HepG2 (cell line): ENCODE results near the gene TMEM39A. TPM values are rescaled to one million over a fixed set of nuclear protein-coding genes. Genes with fewer than 3 reads are reported as not detected.

Experiments
- BATF2 ChIP-seq: sonication (generic); formaldehyde crosslinking; IDR thresholded peaks from 2 replicates; pipeline ENCODE4 v1.8.0; 2022; ENCODE audit warnings: mild to moderate bottlenecking, missing genetic modification reagents, moderate library complexity
- DNMT3B ChIP-seq: conservative IDR thresholded peaks from 2 replicates; pipeline ENCODE4 v1.6.1; 2016; ENCODE audit warnings: missing biosample characterization, control low read depth
- E2F5 ChIP-seq: sonication (generic); formaldehyde crosslinking; conservative IDR thresholded peaks from 2 replicates; pipeline ENCODE4 v1.4.0; 2020; ENCODE audit warnings: missing genetic modification reagents
- FOXA3 ChIP-seq: IDR thresholded peaks from 2 replicates; pipeline ENCODE4 v1.6.1; 2016; ENCODE audit warnings: missing genetic modification reagents, missing compliant biosample characterization
- HDAC2 ChIP-seq: sonication (generic); formaldehyde crosslinking; IDR thresholded peaks from 2 replicates; pipeline ENCODE4 v1.4.0; 2020; ENCODE audit warnings: missing genetic modification reagents
- IKZF4 ChIP-seq: sonication (generic); formaldehyde crosslinking; IDR thresholded peaks from 2 replicates; pipeline ENCODE4 v1.5.1; 2020; ENCODE audit warnings: borderline replicate concordance, mild to moderate bottlenecking, low read depth, missing genetic modification reagents; ENCODE audit errors: not compliant biosample characterization
- MAF1 ChIP-seq: sonication (generic); formaldehyde crosslinking; IDR thresholded peaks from 2 replicates; pipeline ENCODE4 v1.5.0; 2020; ENCODE audit warnings: missing genetic modification reagents, borderline replicate concordance
- RFXANK ChIP-seq: IDR thresholded peaks from 2 replicates; pipeline ENCODE4 v1.6.1; 2016
- TAF15 ChIP-seq: fragments of 200-400 bp; formaldehyde crosslinking; IDR thresholded peaks from one replicate; pipeline ENCODE4 v1.6.1; 2018; ENCODE audit warnings: mild to moderate bottlenecking, low read depth, low read length; ENCODE audit not compliant: poor library complexity, severe bottlenecking
- THRA ChIP-seq: sonication (generic); formaldehyde crosslinking; IDR thresholded peaks from 2 replicates; pipeline ENCODE4 v1.4.0; 2020; ENCODE audit warnings: missing genetic modification reagents, borderline replicate concordance
- ZNF275 ChIP-seq: sonication (generic); formaldehyde crosslinking; IDR thresholded peaks from 2 replicates; pipeline ENCODE4 v1.8.0; 2022; ENCODE audit warnings: missing genetic modification reagents, mild to moderate bottlenecking, inconsistent platforms, borderline replicate concordance
- ZNF556 ChIP-seq: sonication (generic); formaldehyde crosslinking; IDR thresholded peaks from 2 replicates; pipeline ENCODE4 v1.4.0; 2020; ENCODE audit warnings: mild to moderate bottlenecking, missing genetic modification reagents, borderline replicate concordance
- ZUFSP ChIP-seq: sonication (generic); formaldehyde crosslinking; IDR thresholded peaks from 2 replicates; pipeline ENCODE4 v1.9.0; 2021; ENCODE audit warnings: missing genetic modification reagents, mild to moderate bottlenecking, borderline replicate concordance
- polyA plus RNA-seq, 8 experiments: library from polyadenylated mRNA; depleted of rRNA in 3 of 8; stranded (reverse) in 7 of 8; unstranded in 1 of 8; fragments of >200 nt; fragmentation: Illumina TruSeq in 4 of 8; extraction: Trizol in 4 of 8; gene quantifications; 2 replicates each; pipeline versions ENCODE4 v1.2.1 to v1.2.3, GENCODE V29; 2011 to 2016; ENCODE audit warnings: low read depth in 4 of 8, missing spikeins in 1 of 8, mixed read lengths in 1 of 8; ENCODE audit not compliant: insufficient read depth in 1 of 8
- total RNA-seq, 5 experiments: library from RNA; depleted of rRNA; stranded (reverse); fragments of >200 nt; fragmentation: Illumina TruSeq; extraction: Trizol; gene quantifications; 2 replicates each; pipeline ENCODE4 v1.2.3, GENCODE V29; 2016; ENCODE audit warnings: low read depth in 1 of 5
- TF ChIP-seq, protein P1 (sequence below): sonication (generic); formaldehyde crosslinking; IDR thresholded peaks from 2 replicates; pipeline ENCODE4 v1.8.0; 2022; ENCODE audit warnings: mild to moderate bottlenecking, missing genetic modification reagents, borderline replicate concordance
- TF ChIP-seq, protein P2 (sequence below): IDR thresholded peaks from 2 replicates; pipeline ENCODE4 v1.6.1; 2016; ENCODE audit warnings: missing genetic modification reagents, missing compliant biosample characterization
- TF ChIP-seq, protein P3 (sequence below): sonication (generic); formaldehyde crosslinking; IDR thresholded peaks from 2 replicates; pipeline ENCODE4 v1.4.0; 2020; ENCODE audit warnings: missing genetic modification reagents

The TMEM39A gene
- total and polyA plus RNA-seq, 2 of the 13 experiments (the other 11 are each of a cell fraction or from before 2014, with no cell fraction given) = 55.8 to 64.9 TPM

DNA sequence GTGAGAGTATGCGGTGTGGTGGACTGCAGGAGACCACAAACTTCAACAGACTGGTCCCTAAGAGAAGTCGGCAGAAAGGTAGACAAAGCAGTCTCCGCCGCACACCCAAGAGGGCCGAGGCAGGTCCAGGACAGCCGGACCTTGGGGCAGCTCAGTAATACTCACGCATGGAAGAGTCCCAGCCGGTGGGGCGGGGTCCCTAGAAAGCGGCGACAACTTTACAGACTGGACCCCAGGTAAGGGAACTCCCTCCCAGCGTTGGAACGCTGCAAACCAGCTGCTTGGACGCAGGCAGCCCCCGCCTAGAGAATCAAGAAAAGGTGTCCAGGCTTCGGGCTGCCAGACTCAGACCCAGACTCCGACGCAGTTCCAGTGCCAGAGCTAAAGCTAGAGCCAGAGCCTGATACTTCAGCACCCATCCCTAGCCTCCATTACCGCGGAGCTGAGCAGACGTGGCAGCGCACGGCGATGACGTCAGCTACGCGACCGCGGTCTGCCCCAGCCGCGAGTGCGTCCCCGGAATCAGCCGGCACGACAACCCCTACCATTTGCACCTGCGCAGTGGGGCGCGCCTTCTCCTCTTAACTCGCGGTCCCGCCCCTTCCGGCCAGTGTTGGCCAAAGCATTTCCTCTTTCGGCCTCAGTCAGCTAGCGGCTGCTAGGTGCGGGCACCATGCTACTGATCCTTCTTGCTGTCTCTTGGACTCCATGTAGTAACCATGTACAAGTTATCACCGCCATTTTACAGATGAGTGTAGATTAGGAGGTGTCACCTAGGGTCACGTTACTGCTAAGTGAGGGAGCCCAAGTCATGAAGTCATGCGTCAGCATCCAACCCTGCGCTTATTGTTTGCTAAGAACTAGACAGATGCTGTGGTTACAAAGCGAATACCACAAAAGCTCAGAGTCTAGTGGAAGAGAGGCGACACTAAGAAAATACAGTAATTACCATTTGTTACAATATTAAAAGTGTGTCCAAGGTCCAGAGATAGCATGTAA is at the start of gene TMEM39A (continued):
- TF ChIP-seq BATF2 (CRISPR knock-in tag) (peak; percentile 42; the same call in 1 of the 2 replicates), THRA (CRISPR knock-in tag) (peak; percentile 72), HDAC2 (peak; percentile 67), ZNF556 (peak; percentile 59), MAF1 (CRISPR knock-in tag) (no peak; the same call in 1 of the 2 replicates), IKZF4 (CRISPR knock-in tag) (no peak), TAF15 (peak; percentile 94), E2F5 (0 out of 2 replicates have a peak, but pooled peaks have one; percentile 32), DNMT3B (CRISPR knock-in tag) (peak; percentile 18; the same call in 1 of the 2 replicates), ZNF275 (CRISPR knock-in tag) (no peak; the same call in 1 of the 2 replicates), FOXA3 (peak; percentile 73), RFXANK (peak; percentile 55; the same call in 1 of the 2 replicates), ZUFSP (no peak)
- TF ChIP-seq, protein P1, sequence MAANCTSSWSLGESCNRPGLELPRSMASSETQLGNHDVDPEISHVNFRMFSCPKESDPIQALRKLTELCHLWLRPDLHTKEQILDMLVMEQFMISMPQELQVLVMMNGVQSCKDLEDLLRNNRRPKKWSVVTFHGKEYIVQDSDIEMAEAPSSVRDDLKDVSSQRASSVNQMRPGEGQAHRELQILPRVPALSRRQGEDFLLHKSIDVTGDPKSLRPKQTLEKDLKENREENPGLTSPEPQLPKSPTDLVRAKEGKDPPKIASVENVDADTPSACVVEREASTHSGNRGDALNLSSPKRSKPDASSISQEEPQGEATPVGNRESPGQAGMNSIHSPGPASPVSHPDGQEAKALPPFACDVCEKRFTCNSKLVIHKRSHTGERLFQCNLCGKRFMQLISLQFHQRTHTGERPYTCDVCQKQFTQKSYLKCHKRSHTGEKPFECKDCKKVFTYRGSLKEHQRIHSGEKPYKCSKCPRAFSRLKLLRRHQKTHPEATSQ = peak; percentile 89; the same call in 1 of the 2 replicates
- TF ChIP-seq, protein P2, sequence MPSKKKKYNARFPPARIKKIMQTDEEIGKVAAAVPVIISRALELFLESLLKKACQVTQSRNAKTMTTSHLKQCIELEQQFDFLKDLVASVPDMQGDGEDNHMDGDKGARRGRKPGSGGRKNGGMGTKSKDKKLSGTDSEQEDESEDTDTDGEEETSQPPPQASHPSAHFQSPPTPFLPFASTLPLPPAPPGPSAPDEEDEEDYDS (CRISPR knock-in tag) = peak; percentile 99
- TF ChIP-seq, protein P3, sequence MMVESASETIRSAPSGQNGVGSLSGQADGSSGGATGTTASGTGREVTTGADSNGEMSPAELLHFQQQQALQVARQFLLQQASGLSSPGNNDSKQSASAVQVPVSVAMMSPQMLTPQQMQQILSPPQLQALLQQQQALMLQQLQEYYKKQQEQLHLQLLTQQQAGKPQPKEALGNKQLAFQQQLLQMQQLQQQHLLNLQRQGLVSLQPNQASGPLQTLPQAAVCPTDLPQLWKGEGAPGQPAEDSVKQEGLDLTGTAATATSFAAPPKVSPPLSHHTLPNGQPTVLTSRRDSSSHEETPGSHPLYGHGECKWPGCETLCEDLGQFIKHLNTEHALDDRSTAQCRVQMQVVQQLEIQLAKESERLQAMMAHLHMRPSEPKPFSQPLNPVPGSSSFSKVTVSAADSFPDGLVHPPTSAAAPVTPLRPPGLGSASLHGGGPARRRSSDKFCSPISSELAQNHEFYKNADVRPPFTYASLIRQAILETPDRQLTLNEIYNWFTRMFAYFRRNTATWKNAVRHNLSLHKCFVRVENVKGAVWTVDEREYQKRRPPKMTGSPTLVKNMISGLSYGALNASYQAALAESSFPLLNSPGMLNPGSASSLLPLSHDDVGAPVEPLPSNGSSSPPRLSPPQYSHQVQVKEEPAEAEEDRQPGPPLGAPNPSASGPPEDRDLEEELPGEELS (CRISPR knock-in tag) = peak; percentile 55
